ENCODE data around the gene ADGRD1.

DNA sequence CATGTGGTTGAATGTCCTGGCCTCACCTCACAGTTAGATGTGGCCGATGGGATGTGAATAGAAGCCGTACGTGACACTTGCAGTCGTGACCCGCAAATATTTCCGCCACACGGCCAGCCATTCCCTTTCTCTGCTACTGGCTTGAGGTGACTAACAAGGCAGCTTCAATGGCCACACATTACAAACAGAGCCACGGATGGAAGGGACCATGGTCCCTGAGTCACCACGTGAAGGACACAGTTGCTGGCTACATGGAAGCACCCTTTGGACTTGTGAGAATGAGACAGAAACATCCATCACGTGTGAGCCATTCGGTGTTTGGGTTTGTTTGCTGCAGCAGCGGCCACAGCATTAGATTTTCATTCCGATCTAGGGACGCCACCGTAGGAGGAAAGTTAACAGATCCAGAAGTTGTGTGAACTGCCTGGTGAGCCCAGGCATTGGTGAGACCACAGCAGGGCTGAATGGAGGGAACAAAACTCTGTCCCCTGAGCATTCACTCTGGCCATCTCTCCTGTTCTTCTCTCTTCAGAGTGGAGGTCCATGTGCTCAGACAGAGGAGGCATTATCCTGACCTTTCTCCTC, 33.5 kb upstream of the ADGRD1 start:
- TF ChIP-seq, protein P1, sequence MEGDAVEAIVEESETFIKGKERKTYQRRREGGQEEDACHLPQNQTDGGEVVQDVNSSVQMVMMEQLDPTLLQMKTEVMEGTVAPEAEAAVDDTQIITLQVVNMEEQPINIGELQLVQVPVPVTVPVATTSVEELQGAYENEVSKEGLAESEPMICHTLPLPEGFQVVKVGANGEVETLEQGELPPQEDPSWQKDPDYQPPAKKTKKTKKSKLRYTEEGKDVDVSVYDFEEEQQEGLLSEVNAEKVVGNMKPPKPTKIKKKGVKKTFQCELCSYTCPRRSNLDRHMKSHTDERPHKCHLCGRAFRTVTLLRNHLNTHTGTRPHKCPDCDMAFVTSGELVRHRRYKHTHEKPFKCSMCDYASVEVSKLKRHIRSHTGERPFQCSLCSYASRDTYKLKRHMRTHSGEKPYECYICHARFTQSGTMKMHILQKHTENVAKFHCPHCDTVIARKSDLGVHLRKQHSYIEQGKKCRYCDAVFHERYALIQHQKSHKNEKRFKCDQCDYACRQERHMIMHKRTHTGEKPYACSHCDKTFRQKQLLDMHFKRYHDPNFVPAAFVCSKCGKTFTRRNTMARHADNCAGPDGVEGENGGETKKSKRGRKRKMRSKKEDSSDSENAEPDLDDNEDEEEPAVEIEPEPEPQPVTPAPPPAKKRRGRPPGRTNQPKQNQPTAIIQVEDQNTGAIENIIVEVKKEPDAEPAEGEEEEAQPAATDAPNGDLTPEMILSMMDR (IDR thresholded peaks at IDR 0.05), result no peak
- TF ChIP-seq TEAD4 (IDR thresholded peaks at IDR 0.05; ENCODE audit: borderline replicate concordance, insufficient read depth) (no peak), SMC3 (IDR thresholded peaks at IDR 0.05; ENCODE audit: low read depth, low read length) (no peak), GABPA (IDR thresholded peaks at IDR 0.05; ENCODE audit: low read depth) (no peak), TAF1 (IDR thresholded peaks at IDR 0.05; ENCODE audit: borderline replicate concordance, low read depth, low read length) (no peak), NFIC (IDR thresholded peaks at IDR 0.05; ENCODE audit: borderline replicate concordance) (no peak), YY1 (IDR thresholded peaks at IDR 0.05; ENCODE audit: low read depth) (no peak), POLR2AphosphoS5 (IDR thresholded peaks at IDR 0.05; ENCODE audit: low read depth, low read length) (no peak), JUND (IDR thresholded peaks at IDR 0.05) (no peak), EZH2phosphoT487 (IDR thresholded peaks at IDR 0.05; ENCODE audit: borderline replicate concordance, low read depth) (no peak), RAD21 (IDR thresholded peaks at IDR 0.05; ENCODE audit: low read length) (no peak)
- TF ChIP-seq, protein P2, sequence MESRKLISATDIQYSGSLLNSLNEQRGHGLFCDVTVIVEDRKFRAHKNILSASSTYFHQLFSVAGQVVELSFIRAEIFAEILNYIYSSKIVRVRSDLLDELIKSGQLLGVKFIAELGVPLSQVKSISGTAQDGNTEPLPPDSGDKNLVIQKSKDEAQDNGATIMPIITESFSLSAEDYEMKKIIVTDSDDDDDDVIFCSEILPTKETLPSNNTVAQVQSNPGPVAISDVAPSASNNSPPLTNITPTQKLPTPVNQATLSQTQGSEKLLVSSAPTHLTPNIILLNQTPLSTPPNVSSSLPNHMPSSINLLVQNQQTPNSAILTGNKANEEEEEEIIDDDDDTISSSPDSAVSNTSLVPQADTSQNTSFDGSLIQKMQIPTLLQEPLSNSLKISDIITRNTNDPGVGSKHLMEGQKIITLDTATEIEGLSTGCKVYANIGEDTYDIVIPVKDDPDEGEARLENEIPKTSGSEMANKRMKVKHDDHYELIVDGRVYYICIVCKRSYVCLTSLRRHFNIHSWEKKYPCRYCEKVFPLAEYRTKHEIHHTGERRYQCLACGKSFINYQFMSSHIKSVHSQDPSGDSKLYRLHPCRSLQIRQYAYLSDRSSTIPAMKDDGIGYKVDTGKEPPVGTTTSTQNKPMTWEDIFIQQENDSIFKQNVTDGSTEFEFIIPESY (IDR thresholded peaks at IDR 0.05; ENCODE audit: borderline replicate concordance, low read depth), result no peak
- TF ChIP-seq, protein P3, sequence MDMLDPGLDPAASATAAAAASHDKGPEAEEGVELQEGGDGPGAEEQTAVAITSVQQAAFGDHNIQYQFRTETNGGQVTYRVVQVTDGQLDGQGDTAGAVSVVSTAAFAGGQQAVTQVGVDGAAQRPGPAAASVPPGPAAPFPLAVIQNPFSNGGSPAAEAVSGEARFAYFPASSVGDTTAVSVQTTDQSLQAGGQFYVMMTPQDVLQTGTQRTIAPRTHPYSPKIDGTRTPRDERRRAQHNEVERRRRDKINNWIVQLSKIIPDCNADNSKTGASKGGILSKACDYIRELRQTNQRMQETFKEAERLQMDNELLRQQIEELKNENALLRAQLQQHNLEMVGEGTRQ (IDR thresholded peaks at IDR 0.05; ENCODE audit: borderline replicate concordance, low read depth, low read length), result no peak
- TF ChIP-seq, protein P4, sequence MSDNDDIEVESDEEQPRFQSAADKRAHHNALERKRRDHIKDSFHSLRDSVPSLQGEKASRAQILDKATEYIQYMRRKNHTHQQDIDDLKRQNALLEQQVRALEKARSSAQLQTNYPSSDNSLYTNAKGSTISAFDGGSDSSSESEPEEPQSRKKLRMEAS (IDR thresholded peaks at IDR 0.05; ENCODE audit: low read depth), result no peak

Data from SK-N-SH (cell line).